Tibial nerve (tissue), 3 donors: Measurements from ENCODE around the gene GPRC5D.

ENCODE experiments used
- POLR2A ChIP-seq, 2 donors: fragments of 450-650 bp; IDR thresholded peaks; one replicate each; pipeline ENCODE4 v1.6.1; 2017; ENCODE audit warnings: antibody characterized with exemption in 2 of 2, mild to moderate bottlenecking in 2 of 2, moderate library complexity in 2 of 2
- TF ChIP-seq, protein P1 (sequence below), 5 experiments: fragments of 200-600 bp in 3 of 5; fragments of 450-650 bp in 2 of 5; sonication (generic) in 3 of 5; IDR thresholded peaks; one replicate each; pipeline ENCODE4 v1.5.1; 2016 to 2019; ENCODE audit warnings: antibody characterized with exemption in 5 of 5, mild to moderate bottlenecking in 3 of 5, moderate library complexity in 2 of 5

DNA sequence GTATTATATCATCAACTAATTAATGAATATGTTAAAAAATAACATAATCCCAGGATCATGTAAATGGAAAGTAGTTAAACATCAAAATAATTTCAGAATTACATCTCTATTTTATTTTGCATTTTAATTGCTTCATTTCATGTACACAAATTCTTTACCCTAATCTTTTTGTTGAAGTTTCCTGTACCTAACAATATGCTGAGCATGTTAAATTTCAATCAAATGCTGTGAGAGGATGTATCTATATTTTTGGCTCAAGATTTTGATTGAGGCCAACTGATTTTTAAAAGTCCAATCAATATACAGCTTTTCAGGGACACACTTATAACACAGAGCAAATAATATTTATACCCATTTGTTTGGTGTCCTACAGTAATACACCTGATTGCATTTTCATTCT lies 6.4 kb downstream of the GPRC5D start:
- TF ChIP-seq POLR2A (IDR thresholded peaks at IDR 0.05) = no peak
- TF ChIP-seq, protein P1, sequence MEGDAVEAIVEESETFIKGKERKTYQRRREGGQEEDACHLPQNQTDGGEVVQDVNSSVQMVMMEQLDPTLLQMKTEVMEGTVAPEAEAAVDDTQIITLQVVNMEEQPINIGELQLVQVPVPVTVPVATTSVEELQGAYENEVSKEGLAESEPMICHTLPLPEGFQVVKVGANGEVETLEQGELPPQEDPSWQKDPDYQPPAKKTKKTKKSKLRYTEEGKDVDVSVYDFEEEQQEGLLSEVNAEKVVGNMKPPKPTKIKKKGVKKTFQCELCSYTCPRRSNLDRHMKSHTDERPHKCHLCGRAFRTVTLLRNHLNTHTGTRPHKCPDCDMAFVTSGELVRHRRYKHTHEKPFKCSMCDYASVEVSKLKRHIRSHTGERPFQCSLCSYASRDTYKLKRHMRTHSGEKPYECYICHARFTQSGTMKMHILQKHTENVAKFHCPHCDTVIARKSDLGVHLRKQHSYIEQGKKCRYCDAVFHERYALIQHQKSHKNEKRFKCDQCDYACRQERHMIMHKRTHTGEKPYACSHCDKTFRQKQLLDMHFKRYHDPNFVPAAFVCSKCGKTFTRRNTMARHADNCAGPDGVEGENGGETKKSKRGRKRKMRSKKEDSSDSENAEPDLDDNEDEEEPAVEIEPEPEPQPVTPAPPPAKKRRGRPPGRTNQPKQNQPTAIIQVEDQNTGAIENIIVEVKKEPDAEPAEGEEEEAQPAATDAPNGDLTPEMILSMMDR (IDR thresholded peaks at IDR 0.05) = no peak
